CD8-positive, alpha-beta memory T cell (primary cell): ENCODE results near the gene MYH4. TPM values are rescaled to one million over a fixed set of nuclear protein-coding genes. Genes with fewer than 3 reads are reported as not detected.

Experiments used
- CTCF ChIA-PET: fragments of 350-600 bp; sonication (Branson Sonifier 250); formaldehyde crosslinking; loops from one replicate; lab custom pipeline; 2021; ENCODE audit warnings: antibody characterized with exemption; lab: Charles Lee
- POLR2A ChIA-PET: fragments of 350-600 bp; sonication (Branson Sonifier 250); formaldehyde crosslinking; loops from one replicate; lab custom pipeline; 2021; ENCODE audit warnings: antibody characterized with exemption; lab: Charles Lee
- DNase-seq, 5 donors: peaks; one replicate each; pipeline versions ENCODE4 v3.0.0 to v3.0.0-alpha.2; 2020 to 2022; ENCODE audit warnings: mixed read lengths in 1 of 5
- H3K27ac ChIP-seq: one replicate; pipeline ENCODE4 v1.7.0; 2013; ENCODE audit warnings: low read depth, mild to moderate bottlenecking, low read length, moderate library complexity
- H3K27me3 ChIP-seq: 2 replicates; pipeline ENCODE4 v1.7.0; 2013; ENCODE audit warnings: low read length, mild to moderate bottlenecking; ENCODE audit not compliant: insufficient read depth, poor library complexity, severe bottlenecking
- H3K36me3 ChIP-seq: 2 replicates; pipeline ENCODE4 v1.7.0; 2013; ENCODE audit warnings: mild to moderate bottlenecking, low read length, moderate library complexity; ENCODE audit not compliant: insufficient read depth
- H3K4me1 ChIP-seq: 2 replicates; pipeline ENCODE4 v1.7.0; 2013; ENCODE audit warnings: mild to moderate bottlenecking, low read length, moderate library complexity; ENCODE audit not compliant: insufficient read depth
- H3K4me3 ChIP-seq: 2 replicates; pipeline ENCODE4 v1.7.0; 2013; ENCODE audit warnings: mild to moderate bottlenecking, low read length
- H3K9me3 ChIP-seq: 2 replicates; pipeline ENCODE4 v1.7.0; 2013; ENCODE audit warnings: mild to moderate bottlenecking, low read length
- H3K27ac Mint-ChIP-seq, 8 donors: one replicate each; pipeline ENCODE4 v1.8.0; 2020 to 2021; ENCODE audit warnings: mixed read lengths in 8 of 8, mild to moderate bottlenecking in 6 of 8, inconsistent platforms in 3 of 8, moderate library complexity in 3 of 8
- H3K27me3 Mint-ChIP-seq, 2 donors: one replicate each; pipeline ENCODE4 v1.8.0; 2020 to 2021; ENCODE audit warnings: mixed read lengths in 2 of 2, mild to moderate bottlenecking in 1 of 2, moderate library complexity in 1 of 2
- H3K36me3 Mint-ChIP-seq, 3 donors: one replicate each; pipeline ENCODE4 v1.8.0; 2020 to 2021; ENCODE audit warnings: mixed read lengths in 3 of 3, inconsistent platforms in 1 of 3, mild to moderate bottlenecking in 1 of 3
- H3K4me1 Mint-ChIP-seq, 3 donors: one replicate each; pipeline ENCODE4 v1.8.0; 2020 to 2021; ENCODE audit warnings: mixed read lengths in 3 of 3, inconsistent platforms in 1 of 3, mild to moderate bottlenecking in 1 of 3
- H3K4me3 Mint-ChIP-seq, 7 donors: one replicate each; pipeline ENCODE4 v1.8.0; 2020 to 2021; ENCODE audit warnings: mixed read lengths in 7 of 7, mild to moderate bottlenecking in 6 of 7, moderate library complexity in 4 of 7, inconsistent platforms in 2 of 7
- H3K9me3 Mint-ChIP-seq, 5 donors: one replicate each; pipeline ENCODE4 v1.8.0; 2020 to 2022; ENCODE audit warnings: mixed read lengths in 5 of 5, mild to moderate bottlenecking in 3 of 5, moderate library complexity in 2 of 5, inconsistent platforms in 1 of 5
- polyA plus RNA-seq: library from polyadenylated mRNA; unstranded; fragments of 300-500 nt; fragmentation: Illumina TruSeq; gene quantifications from one replicate; pipeline ENCODE4 v1.2.3, GENCODE V29; 2021
- total RNA-seq, 2 experiments: library from RNA; stranded (reverse); gene quantifications; one replicate each; pipeline ENCODE4 v1.2.3, GENCODE V29; 2021

The MYH4 gene
- total and polyA plus RNA-seq, 3 experiments from 2014 or later: not detected

GRCh38 chr17:10482252-10482651 lies 12.9 kb upstream of the MYH4 start:
- no peaks in the 10 kb centered on the region for H3K9me3 ChIP-seq
- no peaks in the 10 kb centered on the region for H3K4me1 Mint-ChIP-seq
- H3K36me3 ChIP-seq: no peaks in the 10 kb centered on the region
- H3K36me3 Mint-ChIP-seq: no peaks in the 10 kb centered on the region
- no peak overlapping the region for H3K4me3 Mint-ChIP-seq
- CTCF ChIA-PET: no interaction called here
- peaks cover 9 to 10% of the 10 kb centered on the region in 2 donors for H3K27me3 Mint-ChIP-seq
- H3K4me3 ChIP-seq: no peak overlapping the region
- no peaks in the 10 kb centered on the region for H3K4me1 ChIP-seq
- H3K27ac ChIP-seq: no peak overlapping the region
- no peaks in the 10 kb centered on the region for H3K27me3 ChIP-seq
- peaks cover 30 to 39% (median 32%) of the 10 kb centered on the region in 5 donors for H3K9me3 Mint-ChIP-seq
- DNase-seq: no peak
- POLR2A ChIA-PET: no interaction called here
- no peak overlapping the region for H3K27ac Mint-ChIP-seq

- H3K36me3 Mint-ChIP-seq: no peaks in the 10 kb centered on the region
- Histone ChIP-seq H3K27ac (no peak overlapping the region), H3K27me3 (no peaks in the 10 kb centered on the region), H3K4me1 (no peaks in the 10 kb centered on the region), H3K9me3 (no peaks in the 10 kb centered on the region), H3K4me3 (no peak overlapping the region), H3K36me3 (no peaks in the 10 kb centered on the region)
- peaks cover 3 to 4% of the 10 kb centered on the region in 2 donors for H3K27me3 Mint-ChIP-seq
- H3K9me3 Mint-ChIP-seq: peaks cover 0 to 7% (median 4%) of the 10 kb centered on the region in 5 donors
- POLR2A ChIA-PET: no interaction called here
- no peaks in the 10 kb centered on the region for H3K4me1 Mint-ChIP-seq
- no peak overlapping the region for H3K4me3 Mint-ChIP-seq
- CTCF ChIA-PET: no interaction called here
- no peak overlapping the region for H3K27ac Mint-ChIP-seq
- no peak for DNase-seq
These were observed 8.3 kb upstream of the MYH4 start for GRCh38 chr17:10477701-10478100.

- ChIA-PET CTCF (no interaction called here), POLR2A (no interaction called here)
- H3K36me3 ChIP-seq: no peaks in the 10 kb centered on the region
- no peak overlapping the region for H3K4me3 ChIP-seq
- H3K36me3 Mint-ChIP-seq: no peaks in the 10 kb centered on the region
- no peaks in the 10 kb centered on the region for H3K9me3 ChIP-seq
- H3K27me3 ChIP-seq: no peaks in the 10 kb centered on the region
- no peaks in the 10 kb centered on the region for H3K9me3 Mint-ChIP-seq
- H3K4me3 Mint-ChIP-seq: no peak overlapping the region
- no peak overlapping the region for H3K27ac ChIP-seq
- no peaks in the 10 kb centered on the region for H3K27me3 Mint-ChIP-seq
- H3K4me1 ChIP-seq: no peaks in the 10 kb centered on the region
- no peak for DNase-seq
- no peaks in the 10 kb centered on the region for H3K4me1 Mint-ChIP-seq
- H3K27ac Mint-ChIP-seq: no peak overlapping the region
These were observed 5.2 kb upstream of the MYH4 start for GRCh38 chr17:10474536-10474935.

- Mint-ChIP-seq H3K4me3 (no peak overlapping the region), H3K36me3 (no peaks in the 10 kb centered on the region), H3K27ac (no peak overlapping the region), H3K9me3 (no peaks in the 10 kb centered on the region), H3K27me3 (peaks cover 0 to 1% of the 10 kb centered on the region in 2 donors), H3K4me1 (no peaks in the 10 kb centered on the region)
- H3K27me3 ChIP-seq: no peaks in the 10 kb centered on the region
- no peaks in the 10 kb centered on the region for H3K4me1 ChIP-seq
- DNase-seq: no peak
- POLR2A ChIA-PET: no interaction called here
- no peaks in the 10 kb centered on the region for H3K9me3 ChIP-seq
- H3K36me3 ChIP-seq: no peaks in the 10 kb centered on the region
- CTCF ChIA-PET: no interaction called here
- no peak overlapping the region for H3K27ac ChIP-seq
- no peak overlapping the region for H3K4me3 ChIP-seq
These were observed 2.5 kb upstream of the MYH4 start for GRCh38 chr17:10471858-10472257.

- Mint-ChIP-seq H3K9me3 (peaks cover 0 to 5% (median 2%) of the 10 kb centered on the region in 5 donors), H3K36me3 (no peaks in the 10 kb centered on the region), H3K27ac (no peak overlapping the region), H3K4me3 (no peak overlapping the region), H3K4me1 (no peaks in the 10 kb centered on the region), H3K27me3 (peaks cover 4 to 11% of the 10 kb centered on the region in 2 donors)
- Histone ChIP-seq H3K27ac (no peak overlapping the region), H3K4me1 (no peaks in the 10 kb centered on the region), H3K4me3 (no peak overlapping the region), H3K27me3 (no peaks in the 10 kb centered on the region), H3K9me3 (no peaks in the 10 kb centered on the region), H3K36me3 (no peaks in the 10 kb centered on the region)
- ChIA-PET CTCF (no interaction called here), POLR2A (no interaction called here)
- no peak for DNase-seq
These were observed 6.0 kb downstream of the MYH4 start for GRCh38 chr17:10463402-10463801.

- H3K27me3 Mint-ChIP-seq: peaks cover 2 to 11% of the 10 kb centered on the region in 2 donors
- Histone ChIP-seq H3K4me1 (no peaks in the 10 kb centered on the region), H3K27ac (no peak overlapping the region), H3K9me3 (no peaks in the 10 kb centered on the region), H3K27me3 (no peaks in the 10 kb centered on the region), H3K36me3 (no peaks in the 10 kb centered on the region), H3K4me3 (no peak overlapping the region)
- no peak overlapping the region for H3K4me3 Mint-ChIP-seq
- peaks cover 0 to 5% (median 2%) of the 10 kb centered on the region in 5 donors for H3K9me3 Mint-ChIP-seq
- no peak for DNase-seq
- no peaks in the 10 kb centered on the region for H3K4me1 Mint-ChIP-seq
- POLR2A ChIA-PET: no interaction called here
- no peak overlapping the region for H3K27ac Mint-ChIP-seq
- CTCF ChIA-PET: no interaction called here
- no peaks in the 10 kb centered on the region for H3K36me3 Mint-ChIP-seq
These were observed 9.3 kb downstream of the MYH4 start for GRCh38 chr17:10460062-10460461.

GRCh38 chr17:10458701-10459100 lies 10.7 kb downstream of the MYH4 start:
- CTCF ChIA-PET: no interaction called here

GRCh38 chr17:10457952-10458351 lies 11.4 kb downstream of the MYH4 start:
- no peaks in the 10 kb centered on the region for H3K9me3 Mint-ChIP-seq
- H3K4me3 ChIP-seq: no peak overlapping the region
- ChIA-PET CTCF (no interaction called here), POLR2A (no interaction called here)
- no peak overlapping the region for H3K27ac Mint-ChIP-seq
- no peaks in the 10 kb centered on the region for H3K36me3 ChIP-seq
- no peaks in the 10 kb centered on the region for H3K36me3 Mint-ChIP-seq
- DNase-seq: no peak
- no peaks in the 10 kb centered on the region for H3K4me1 Mint-ChIP-seq
- no peaks in the 10 kb centered on the region for H3K27me3 ChIP-seq
- no peaks in the 10 kb centered on the region for H3K4me1 ChIP-seq
- H3K4me3 Mint-ChIP-seq: no peak overlapping the region
- H3K27me3 Mint-ChIP-seq: peaks cover 2 to 11% of the 10 kb centered on the region in 2 donors
- H3K9me3 ChIP-seq: no peaks in the 10 kb centered on the region
- no peak overlapping the region for H3K27ac ChIP-seq

More at GRCh38 chr17:10458701-10459100, 10.7 kb downstream of the MYH4 start:
- H3K4me3 ChIP-seq: no peak overlapping the region
- no peak overlapping the region for H3K27ac Mint-ChIP-seq
- POLR2A ChIA-PET: no interaction called here
- peaks cover 2 to 11% of the 10 kb centered on the region in 2 donors for H3K27me3 Mint-ChIP-seq
- H3K36me3 Mint-ChIP-seq: no peaks in the 10 kb centered on the region
- H3K4me3 Mint-ChIP-seq: no peak overlapping the region
- H3K27ac ChIP-seq: no peak overlapping the region
- no peaks in the 10 kb centered on the region for H3K27me3 ChIP-seq
- H3K36me3 ChIP-seq: no peaks in the 10 kb centered on the region
- H3K9me3 Mint-ChIP-seq: peaks cover 0 to 3% (median 0%) of the 10 kb centered on the region in 5 donors
- H3K4me1 Mint-ChIP-seq: no peaks in the 10 kb centered on the region
- no peak for DNase-seq
- H3K4me1 ChIP-seq: no peaks in the 10 kb centered on the region
- H3K9me3 ChIP-seq: no peaks in the 10 kb centered on the region
